ENCODE data around the gene MON2.
"Not testable (repeated sequence)": the region's sequence is repeated elsewhere in the genome, so short reads cannot be mapped to it uniquely, and the experiment has no call there.

Gene MON2

DNA sequence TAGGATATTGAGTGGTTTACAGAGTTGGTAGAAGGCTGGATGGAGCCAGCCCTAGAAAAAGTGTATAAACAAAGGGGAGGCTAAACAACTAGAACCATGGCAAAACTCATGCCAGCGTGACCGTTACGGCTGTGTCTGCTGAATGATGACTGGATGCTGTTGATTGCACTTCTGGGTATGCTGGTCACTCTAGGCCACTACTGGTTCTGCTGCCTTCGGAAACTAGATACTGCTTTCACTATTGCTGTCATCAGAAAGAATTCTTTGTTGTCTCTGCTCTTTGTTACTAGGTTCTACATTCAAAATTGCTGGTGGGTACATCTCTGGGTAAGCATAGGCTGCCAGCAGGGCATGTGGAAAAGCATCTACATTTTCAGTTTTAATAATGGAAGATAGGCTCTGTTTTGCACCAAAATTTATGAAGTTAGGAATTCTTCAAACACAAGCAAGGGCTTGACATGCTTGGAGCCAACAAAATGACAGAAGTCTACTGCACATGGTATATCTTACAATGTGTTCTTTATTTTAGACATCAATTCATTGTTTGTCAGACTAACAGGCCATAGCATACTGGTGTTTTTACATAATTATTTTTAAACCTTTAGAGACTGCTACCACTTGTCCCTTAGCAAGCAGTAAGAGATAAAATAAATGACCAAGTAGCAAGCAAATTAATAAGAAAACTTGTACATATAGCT lies 15.4 kb downstream of the MON2 start:
- DNase-seq = no peak

DNA sequence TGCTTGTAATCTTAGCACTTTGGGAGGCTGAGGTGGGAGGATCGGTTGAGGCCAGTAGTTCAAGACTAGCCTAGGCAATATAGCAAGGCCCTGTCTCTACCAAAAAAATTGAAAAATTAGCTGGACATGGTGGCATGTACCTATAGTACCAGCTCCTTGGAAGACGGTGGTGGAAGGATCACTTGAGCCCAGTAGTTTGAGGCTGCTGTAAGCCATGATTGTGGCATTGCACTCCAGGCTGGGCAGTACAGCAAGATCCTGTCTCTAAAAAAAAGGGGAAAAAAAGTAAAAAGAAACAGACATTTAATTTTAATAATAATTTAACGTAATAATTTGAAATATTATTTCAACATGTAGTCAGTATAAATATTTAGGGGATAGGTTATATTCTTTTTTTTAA lies 16.1 kb downstream of the MON2 start:
- DNase-seq = no peak

DNA sequence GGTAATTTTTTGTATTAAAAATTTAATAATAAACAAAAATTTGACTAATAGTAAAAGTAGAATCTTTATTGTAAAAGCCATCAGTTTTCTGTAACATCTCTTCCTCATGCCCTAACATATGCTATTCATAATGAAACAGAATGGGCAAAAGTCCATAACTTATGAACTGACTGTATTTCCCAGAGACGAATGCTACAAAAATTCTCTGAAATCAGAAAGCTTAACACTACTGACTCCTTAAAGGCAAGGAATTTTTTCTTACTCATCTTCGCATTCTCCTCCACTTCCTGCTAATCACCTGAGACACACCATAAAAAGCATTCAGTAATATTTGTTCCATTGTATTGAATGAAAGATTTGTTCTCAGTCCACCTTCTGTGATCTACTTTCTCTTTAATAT lies 17.6 kb downstream of the MON2 start:
- DNase-seq = no peak

DNA sequence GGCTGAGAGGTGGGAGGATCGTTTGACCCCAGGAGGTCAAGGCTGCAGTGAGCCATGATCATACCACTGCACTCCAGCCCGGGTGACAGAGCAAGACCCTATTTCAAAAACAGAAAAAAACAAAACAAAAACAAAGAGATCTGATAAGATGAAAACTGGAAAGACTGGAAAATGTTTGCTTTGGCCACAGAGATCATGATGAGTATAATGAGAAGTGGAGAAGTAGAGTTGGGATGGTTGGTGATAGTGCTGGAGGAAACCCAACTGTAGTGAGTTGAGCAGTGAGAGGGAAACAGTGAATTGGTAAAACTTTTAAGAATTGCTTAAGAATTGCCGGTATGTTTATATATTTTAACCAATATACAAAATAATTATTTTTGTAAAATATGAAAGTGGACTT lies 39.2 kb downstream of the MON2 start:
- DNase-seq = no peak

DNA sequence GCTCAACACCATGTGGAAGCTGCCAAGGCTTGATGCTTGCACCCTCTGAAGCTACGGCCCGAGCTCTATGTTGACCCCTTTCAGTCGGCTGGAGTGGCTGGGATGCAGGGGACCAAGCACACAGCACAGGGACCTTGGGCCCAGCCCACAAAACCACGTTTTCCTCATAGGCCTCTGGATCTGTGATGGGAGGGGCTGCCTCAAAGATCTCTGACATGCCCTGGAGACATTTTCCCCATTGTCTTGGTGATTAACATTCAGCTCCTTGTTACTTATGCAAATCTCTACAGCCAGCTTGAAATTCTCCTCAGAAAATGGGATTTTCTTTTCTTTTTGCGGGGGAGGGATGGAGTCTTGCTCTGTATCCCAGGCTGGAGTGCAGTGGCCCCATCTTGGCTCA lies 46.3 kb downstream of the MON2 start:
- DNase-seq = no peak

DNA sequence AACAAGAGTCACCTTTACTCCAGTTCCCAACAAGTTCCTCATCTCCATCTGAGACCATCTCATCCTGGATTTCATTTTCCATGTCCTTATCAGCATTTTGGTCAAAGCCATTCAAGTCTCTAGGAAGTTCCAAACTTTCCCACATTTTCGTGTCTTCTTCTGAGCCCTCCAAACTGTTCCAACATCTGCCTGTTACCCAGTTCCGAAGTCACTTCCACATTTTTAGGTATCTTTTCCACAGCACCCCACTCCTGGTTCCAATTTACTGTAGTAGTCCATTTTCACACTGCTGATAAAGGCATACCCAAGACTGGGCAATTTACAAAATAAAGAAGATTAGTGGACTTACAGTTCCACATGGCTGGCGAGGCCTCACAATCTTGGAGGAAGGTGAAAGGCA lies 47.5 kb downstream of the MON2 start:
- DNase-seq = not testable (repeated sequence)

DNA sequence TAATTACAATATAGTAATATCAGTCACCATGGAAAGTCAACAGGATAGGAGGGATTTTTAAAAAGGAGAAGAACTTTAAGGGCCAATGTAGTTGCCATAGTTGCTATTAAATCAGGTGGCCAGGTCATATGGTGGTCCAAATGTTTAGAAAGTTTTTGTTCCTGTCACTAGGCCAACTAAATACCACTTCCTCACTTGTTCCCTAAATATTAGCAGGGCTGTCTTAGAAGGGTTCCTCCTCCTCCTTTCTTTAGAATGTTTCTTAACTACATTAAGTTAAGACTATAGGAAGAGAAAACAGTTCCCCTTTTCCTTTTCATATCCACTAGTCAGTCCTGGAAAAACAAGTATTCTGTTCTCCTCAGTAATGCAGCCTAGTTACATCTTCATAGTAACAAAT lies 50.3 kb downstream of the MON2 start:
- DNase-seq = no peak

DNA sequence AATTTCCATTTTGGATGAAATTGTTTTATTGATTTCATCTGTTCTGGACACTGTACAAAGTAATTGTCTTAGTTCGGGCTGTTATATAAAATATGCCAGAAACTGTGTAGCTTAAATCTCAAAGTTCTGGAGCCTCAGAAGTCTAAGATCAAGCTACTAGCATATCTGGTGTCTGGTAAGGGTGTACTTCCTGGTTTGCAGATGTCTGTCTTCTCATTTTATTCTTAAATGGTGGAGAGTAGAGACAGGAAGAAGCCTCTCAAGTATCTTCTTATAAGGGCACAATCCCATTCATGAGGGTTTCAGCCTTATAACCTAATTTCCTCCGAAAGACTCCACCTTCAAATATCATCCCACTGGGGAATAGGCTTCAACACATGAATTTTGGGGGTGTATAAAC lies 51.3 kb downstream of the MON2 start:
- no peak for DNase-seq

DNA sequence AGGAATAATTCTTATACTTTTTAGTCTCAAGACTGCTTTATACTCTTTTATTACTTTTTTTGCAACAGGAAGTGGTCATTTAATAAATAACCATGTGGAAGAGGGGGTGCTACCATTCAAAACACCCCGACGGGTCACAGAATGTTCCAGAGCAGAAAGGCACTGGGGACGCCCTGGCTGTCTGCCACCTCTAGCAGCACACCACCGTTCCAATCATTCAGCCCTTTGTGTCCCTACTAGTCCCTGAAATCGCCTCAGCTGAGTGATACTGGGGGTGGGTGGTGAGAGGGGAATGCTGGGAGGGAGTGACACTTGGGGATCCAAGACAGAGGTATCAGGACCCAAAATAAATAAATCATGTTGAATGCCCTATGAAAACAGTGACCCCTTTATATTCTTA lies 52.4 kb downstream of the MON2 start:
- no peak for DNase-seq

DNA sequence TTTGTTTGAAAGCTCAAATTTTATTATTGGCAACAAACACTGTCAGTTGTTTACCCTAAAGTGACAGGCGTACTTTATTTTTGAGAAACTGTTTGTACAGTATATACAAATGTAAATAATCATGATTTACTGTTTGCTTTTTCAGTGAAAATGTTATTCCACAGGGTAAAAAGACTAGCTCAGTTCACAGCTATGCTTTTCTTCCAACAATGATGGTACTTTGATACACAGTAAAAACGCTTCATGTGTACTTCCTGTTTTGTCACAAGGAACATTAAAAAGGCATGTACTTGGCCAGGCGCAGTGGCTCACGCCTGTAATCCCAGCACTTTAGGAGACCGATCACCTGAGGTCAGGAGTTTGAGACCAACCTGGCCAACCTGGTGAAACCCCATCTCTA lies 53.7 kb downstream of the MON2 start:
- no peak for DNase-seq

DNA sequence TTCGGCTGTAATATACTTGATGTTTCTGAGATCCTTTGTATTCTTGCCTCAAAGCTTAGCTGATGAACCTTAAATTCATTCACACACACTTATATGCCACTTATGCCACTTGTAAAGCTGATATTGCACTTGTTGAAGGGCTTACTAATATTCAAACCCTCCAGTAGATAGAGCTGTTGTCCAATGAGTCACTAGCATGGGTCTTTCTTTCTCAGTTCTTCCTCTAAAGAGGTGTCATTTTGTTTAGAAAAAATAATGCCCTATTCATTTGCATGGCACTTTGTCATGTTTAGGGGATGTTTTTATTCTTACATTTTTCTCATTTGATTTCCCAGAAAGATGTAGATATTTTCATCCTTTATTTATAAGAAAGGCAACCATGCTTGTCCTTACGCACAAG lies 56.4 kb downstream of the MON2 start:
- DNase-seq = no peak

DNA sequence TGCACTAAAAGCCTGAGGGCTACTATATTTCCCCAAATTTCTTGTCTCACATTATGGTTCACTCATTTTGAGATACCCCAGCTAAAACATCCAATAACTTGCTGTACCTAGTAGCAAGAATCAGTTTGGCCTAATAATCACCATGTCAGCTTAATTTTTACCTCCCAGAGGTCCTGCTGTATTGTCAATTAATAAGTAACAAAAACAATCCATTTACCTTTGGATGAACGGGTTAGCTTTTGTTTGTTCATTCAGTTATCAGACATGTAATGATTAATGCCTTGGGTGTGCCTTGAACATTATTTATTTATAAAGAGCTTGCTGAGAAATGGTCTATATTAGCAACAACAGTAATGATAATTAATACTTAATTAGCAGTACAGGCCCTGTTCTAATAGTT lies 57.0 kb downstream of the MON2 start:
- DNase-seq = no peak

DNA sequence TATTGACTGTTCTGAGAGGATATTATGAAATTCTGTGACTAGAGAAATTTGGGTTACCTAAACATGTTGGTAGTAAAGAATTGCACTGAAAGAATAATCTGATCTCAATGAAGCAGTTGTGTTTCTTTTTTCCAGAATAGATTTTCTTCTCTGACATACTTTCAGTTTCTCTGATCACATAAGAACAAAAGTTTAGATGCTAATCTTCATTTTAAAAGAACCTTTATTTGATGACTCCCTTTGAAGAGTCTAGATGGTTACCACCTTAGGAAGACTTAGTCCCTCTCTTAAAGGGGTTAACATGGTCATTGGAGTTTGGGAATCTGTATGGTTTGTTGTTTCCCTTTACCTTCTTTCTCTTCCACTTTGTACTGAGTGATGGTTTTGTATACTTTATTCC lies 58.6 kb downstream of the MON2 start:
- DNase-seq = no peak

DNA sequence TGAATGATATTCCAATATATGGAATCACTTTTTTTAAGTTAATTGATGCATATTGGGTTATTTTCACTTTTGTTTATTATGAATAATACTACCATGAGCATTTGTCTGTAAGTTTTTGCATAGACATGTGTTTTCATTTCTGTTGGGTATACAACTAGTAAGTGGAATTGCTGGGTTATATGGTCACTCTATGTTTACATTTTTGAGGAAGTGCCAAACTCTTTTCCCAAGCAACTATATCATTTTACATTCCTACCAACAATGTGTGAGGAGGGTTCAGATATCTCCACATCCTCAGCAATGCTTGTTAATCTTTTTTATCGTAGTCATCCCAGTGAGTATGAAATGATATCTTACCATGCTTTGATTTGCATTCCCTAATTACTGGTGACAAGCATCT lies 64.0 kb downstream of the MON2 start:
- DNase-seq = no peak

DNA sequence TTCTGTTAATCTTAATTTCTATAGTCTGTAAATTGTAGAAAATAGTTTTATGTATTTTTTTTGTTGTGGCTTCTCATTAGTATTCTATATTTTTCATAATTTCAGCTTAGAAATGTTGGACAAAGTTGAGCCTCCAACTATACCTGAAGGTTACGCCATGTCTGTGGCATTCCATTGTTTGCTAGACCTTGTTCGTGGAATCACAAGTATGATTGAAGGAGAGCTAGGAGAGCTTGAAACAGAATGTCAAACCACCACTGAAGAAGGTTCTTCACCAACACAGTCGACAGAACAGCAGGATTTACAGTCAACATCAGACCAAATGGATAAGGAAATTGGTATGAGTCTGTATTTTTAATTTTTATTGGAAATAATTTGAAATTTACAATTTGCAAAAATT lies 65.7 kb downstream of the MON2 start:
- DNase-seq = no peak

DNA sequence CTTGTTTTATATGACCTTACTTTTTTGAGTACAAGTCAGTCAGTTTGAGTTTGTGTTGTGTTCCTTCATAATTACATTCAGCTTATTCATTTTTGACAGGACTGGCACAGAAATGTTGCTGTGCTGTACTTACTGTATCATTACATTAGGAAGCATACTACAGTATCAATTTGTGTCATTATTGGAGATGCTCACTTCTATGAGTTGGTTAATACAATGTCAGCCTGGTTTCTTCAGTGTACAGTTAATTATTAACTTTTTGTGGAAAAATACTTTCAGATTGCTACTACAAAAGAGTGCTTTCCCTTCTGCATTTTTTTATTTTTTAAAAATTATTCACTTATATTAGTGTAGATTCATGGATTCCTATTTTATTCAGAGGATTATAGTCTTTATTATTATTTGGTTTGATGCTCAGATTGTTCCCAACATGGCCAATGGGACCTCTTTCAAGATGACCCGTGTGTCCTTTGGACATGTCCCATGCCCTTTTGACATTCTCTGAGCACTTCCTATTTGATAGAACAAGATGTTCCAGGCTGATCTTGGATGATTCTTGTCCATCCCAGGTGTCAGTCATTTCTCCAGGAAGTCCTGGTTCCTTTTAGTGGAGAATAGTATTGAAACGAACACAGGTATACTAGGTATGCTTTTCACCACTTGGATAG lies 66.6 kb downstream of the MON2 start:
- DNase-seq = no peak

DNA sequence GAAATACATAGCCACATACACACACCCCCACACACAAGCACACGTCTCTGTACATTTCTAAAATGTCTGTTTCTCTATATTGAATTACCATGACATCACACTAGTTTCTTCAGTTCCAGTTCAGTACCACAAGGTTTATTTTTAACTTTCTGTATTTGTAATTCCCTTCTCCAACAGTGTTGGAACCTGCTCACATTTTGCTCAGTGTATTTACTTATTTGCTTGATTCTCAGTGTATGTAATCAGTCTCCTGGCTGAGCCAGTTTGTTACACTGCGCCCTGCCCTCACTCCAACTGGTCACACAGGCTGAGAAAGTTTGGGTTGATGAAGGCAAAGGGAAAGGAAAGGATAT lies 67.1 kb downstream of the MON2 start:
- DNase-seq = no peak

DNA sequence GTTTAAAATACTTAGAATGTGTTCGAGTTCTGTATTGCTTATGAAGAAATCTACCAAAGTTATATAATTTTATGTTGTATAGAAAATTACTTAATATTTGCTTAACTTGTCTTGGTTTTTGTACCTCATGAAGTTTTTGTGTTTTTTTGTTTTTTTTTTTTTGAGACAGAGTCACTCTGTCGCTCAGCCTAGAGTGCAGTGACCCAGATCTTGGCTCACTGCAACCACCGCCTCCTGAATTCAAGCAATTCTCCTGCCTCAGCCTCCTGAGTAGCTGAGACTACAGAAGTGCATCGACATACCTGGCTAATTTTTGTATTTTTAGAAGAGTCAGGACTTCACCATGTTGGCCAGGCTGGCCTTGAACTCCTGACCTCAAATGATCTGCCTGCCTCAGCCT lies 69.9 kb downstream of the MON2 start:
- no peak for DNase-seq

DNA sequence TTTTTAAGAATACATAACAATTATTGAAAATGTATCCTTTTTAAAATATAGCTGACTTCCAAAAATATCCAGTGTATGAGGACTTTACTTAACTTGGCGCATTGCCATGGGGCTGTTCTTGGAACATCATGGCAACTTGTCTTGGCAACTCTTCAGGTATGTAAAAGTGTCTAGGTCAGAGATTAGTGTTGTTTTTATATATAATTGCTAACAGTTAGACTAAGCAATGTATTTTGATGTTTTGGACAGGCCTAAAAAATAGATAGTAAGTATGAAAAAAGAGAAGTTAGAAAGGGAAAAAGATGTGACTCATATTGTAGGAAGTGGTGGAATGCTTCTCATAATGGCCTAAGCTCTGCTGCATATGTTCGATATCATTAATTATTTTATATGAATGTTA lies 70.9 kb downstream of the MON2 start:
- DNase-seq = no peak

DNA sequence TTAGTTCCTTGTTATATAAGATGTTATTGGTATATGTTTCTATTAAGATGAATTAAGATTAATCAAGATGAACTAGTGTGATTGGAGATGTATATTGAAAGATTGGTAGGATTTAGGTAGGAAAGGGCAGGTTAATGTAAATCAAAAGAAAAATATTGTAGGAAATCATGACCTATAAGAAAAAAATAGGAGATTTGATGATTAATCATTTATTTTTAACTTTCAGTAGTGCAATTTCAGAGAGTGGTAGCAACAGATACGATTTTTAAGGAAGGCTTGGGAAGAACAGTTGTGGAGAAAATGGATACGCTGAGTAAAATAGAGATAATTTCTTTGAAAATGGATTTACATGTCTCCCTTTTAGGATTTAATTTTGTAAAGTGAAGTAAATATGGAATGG lies 73.7 kb downstream of the MON2 start:
- DNase-seq = no peak

DNA sequence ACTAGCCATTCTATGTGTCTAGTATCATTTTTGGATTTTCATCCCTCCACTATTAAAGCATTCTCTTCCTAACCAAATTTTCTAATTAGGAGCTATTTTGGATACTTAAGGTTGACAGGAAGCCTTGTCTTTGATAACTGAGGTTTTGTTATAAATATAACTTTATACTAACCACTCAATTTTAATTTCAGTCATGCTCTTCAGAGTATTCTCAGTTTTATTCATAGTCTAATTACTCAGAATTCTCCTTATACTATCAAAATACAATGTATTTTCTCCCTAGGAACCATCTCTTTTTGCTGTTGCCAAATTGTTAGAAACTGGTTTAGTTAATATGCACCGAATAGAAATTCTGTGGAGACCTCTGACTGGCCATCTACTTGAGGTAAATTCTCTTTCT lies 76.2 kb downstream of the MON2 start:
- DNase-seq = no peak

DNA sequence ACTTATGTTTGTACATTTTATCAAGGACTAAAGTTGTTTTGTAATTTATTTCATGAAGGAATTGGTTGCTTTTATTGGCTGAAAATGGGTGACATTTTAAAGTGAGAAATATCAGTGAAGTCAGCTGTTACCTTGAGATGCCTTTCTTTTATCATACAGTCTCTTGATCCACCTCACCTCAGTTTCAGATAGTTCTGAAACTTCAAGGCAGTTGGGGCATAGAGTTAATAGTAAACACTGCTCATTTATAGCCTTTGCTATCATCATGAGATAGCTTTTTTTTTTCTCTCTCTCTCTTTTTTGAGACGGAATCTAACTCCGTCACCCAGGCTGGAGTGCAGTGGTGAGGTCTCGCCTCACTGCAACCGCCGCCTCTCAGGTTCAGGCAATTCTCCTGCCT lies 76.7 kb downstream of the MON2 start:
- DNase-seq = no peak

DNA sequence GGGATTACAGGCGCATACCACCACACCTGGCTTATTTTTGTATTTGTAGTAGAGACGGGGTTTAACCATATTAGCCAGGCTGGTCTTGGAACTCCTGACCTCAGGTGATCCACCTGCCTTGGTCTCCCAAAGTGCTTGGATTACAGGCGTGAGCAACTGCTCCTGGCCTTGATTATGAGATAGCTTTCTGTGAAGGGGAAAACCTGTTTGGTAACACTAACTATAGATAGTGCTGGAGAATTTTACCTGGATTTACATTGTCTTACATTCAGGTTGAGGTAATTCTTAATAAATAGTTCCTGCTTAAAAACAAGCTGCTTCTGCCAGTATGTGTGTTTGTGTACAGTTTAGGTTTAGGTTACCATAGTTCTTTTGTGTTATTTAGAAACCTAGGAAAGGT lies 77.1 kb downstream of the MON2 start:
- DNase-seq = no peak

DNA sequence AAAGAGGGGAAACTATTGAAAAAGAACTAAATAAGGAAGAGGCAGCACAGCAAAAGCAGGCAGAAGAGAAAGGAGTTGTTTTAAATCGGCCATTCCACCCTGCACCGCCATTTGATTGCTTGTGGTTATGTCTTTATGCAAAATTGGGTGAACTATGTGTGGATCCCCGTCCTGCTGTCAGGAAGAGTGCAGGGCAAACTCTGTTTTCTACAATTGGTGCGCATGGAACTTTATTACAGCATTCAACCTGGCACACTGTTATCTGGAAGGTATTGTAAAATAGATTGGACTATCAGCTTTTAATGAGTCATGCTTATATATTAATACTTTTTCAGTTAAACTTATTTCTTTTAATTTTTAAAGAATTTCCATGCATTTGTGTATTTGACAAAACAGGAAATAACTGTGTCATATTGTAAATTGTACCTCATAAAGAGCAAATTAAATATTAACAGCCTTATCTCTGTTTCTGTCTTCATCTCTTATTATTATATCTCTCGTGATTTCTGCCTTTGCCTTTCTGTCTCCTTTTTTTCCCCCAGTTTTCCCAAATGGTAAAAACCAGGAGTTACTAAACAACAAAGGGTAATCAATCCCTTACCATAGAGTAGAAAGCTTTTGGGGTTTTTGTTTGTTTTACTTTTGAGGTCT lies 86.4 kb downstream of the MON2 start:
- DNase-seq = no peak

DNA sequence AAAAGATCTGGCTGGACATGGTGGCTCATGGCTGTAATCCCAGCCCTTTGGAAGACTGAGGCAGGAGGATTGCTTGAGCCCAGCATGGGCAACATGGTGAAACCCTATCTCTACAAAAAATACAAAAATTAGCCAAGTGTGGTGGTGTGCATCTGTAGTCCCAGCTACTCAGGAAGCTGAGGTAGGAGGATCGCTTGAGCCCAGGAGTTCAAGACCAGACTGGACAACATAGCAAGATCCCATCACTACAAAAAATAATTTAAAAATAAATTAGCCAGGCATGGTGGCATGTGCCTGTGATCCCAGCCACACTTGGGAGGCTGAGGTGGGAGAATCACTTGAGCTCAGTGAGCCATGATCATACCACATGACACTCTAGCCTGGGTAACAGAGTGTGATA lies 92.7 kb downstream of the MON2 start:
- not testable (repeated sequence) for DNase-seq

Data from stimulated activated CD8-positive, alpha-beta memory T cell treated with anti-CD3 and anti-CD28 coated beads, Interleukin-4, amount 100 ng/mL, for 48 hours (primary cell).